ENCODE measurements around the gene FBXO10. TPM values are rescaled to one million over a fixed set of nuclear protein-coding genes. Genes with fewer than 3 reads are reported as not detected.
A peak's percentile ranks its signal among the peaks of the same experiment; 100 is the strongest.
"Not testable (repeated sequence)": the region's sequence is repeated elsewhere in the genome, so short reads cannot be mapped to it uniquely, and the experiment has no call there.

FBXO10 gene
- total RNA-seq, 1 donor from 2014 or later, result 18.5 TPM

- peaks cover 22% of the 10 kb centered on the region for H3K4me1 Mint-ChIP-seq (ENCODE audit: unreplicated experiment)
Observed at GRCh38 chr9:37485389-37486255, 90.6 kb downstream of the FBXO10 start, which contains the start of gene POLR1E. Gene POLR1E (plus strand): TSS chr9:37485948. CDS start chr9:37486048, 100 bp downstream.

GRCh38 chr9:37480759-37481158, 95.4 kb downstream of the FBXO10 start:
- no peak for TF ChIP-seq CTCF (conservative IDR thresholded peaks at IDR 0.05)
- H3K4me3 Mint-ChIP-seq, result no peak overlapping the region
- H3K36me3 Mint-ChIP-seq, result no peaks in the 10 kb centered on the region
- DNase-seq (ENCODE audit: extremely low spot score, unreplicated experiment), result no peak
- no peak overlapping the region for H3K27ac Mint-ChIP-seq
- H3K9me3 Mint-ChIP-seq, result no peaks in the 10 kb centered on the region
- peaks cover 11% of the 10 kb centered on the region for H3K27me3 Mint-ChIP-seq
- peaks cover 9% of the 10 kb centered on the region for H3K4me1 Mint-ChIP-seq (ENCODE audit: unreplicated experiment)

More at GRCh38 chr9:37485389-37486255, 90.6 kb downstream of the FBXO10 start, which contains the start of gene POLR1E:
- no peak for TF ChIP-seq CTCF (conservative IDR thresholded peaks at IDR 0.05)
- Mint-ChIP-seq H3K27ac (peak within 1 kb of the TSS; percentile 92), H3K36me3 (peaks cover 7% of the 10 kb centered on the region), H3K4me3 (peak within 1 kb of the TSS; percentile 97), H3K27me3 (no peaks in the 10 kb centered on the region), H3K9me3 (no peaks in the 10 kb centered on the region)
- DNase-seq (ENCODE audit: extremely low spot score, unreplicated experiment), result peak; percentile 96

GRCh38 chr9:37477987-37478619, 98.1 kb downstream of the FBXO10 start:
- not testable (repeated sequence) for DNase-seq (ENCODE audit: extremely low spot score, unreplicated experiment); H3K4me1 Mint-ChIP-seq (ENCODE audit: unreplicated experiment); H3K4me3 Mint-ChIP-seq; H3K9me3 Mint-ChIP-seq; H3K27ac Mint-ChIP-seq; H3K36me3 Mint-ChIP-seq
- H3K27me3 Mint-ChIP-seq, result peaks cover 11% of the 10 kb centered on the region

GRCh38 chr9:37477443-37477842, 98.7 kb downstream of the FBXO10 start:
- not testable (repeated sequence) for H3K4me1 Mint-ChIP-seq (ENCODE audit: unreplicated experiment); H3K27ac Mint-ChIP-seq; DNase-seq (ENCODE audit: extremely low spot score, unreplicated experiment); H3K9me3 Mint-ChIP-seq; H3K36me3 Mint-ChIP-seq; H3K4me3 Mint-ChIP-seq
- peaks cover 11% of the 10 kb centered on the region for H3K27me3 Mint-ChIP-seq

- DNase-seq (ENCODE audit: extremely low spot score, unreplicated experiment), result no peak
- Mint-ChIP-seq H3K9me3 (no peaks in the 10 kb centered on the region), H3K27ac (no peak overlapping the region), H3K36me3 (no peaks in the 10 kb centered on the region), H3K4me1 (ENCODE audit: unreplicated experiment) (peaks cover 8% of the 10 kb centered on the region), H3K27me3 (peaks cover 11% of the 10 kb centered on the region), H3K4me3 (no peak overlapping the region)
- no peak for TF ChIP-seq CTCF (conservative IDR thresholded peaks at IDR 0.05)
Observed at GRCh38 chr9:37476930-37477329, 99.2 kb downstream of the FBXO10 start.

- Mint-ChIP-seq H3K4me3 (no peak overlapping the region), H3K36me3 (no peaks in the 10 kb centered on the region), H3K4me1 (ENCODE audit: unreplicated experiment) (peaks cover 14% of the 10 kb centered on the region), H3K27ac (no peak overlapping the region), H3K27me3 (peaks cover 11% of the 10 kb centered on the region), H3K9me3 (no peaks in the 10 kb centered on the region)
- no peak for TF ChIP-seq CTCF (conservative IDR thresholded peaks at IDR 0.05)
- no peak for DNase-seq (ENCODE audit: extremely low spot score, unreplicated experiment)
Observed at GRCh38 chr9:37474438-37474837, 101.7 kb downstream of the FBXO10 start.

GRCh38 chr9:37473982-37474381, 102.2 kb downstream of the FBXO10 start:
- H3K36me3 Mint-ChIP-seq; H3K27ac Mint-ChIP-seq; H3K9me3 Mint-ChIP-seq; H3K4me3 Mint-ChIP-seq; DNase-seq (ENCODE audit: extremely low spot score, unreplicated experiment): not testable (repeated sequence)
- Mint-ChIP-seq H3K4me1 (ENCODE audit: unreplicated experiment) (peaks cover 14% of the 10 kb centered on the region), H3K27me3 (peaks cover 11% of the 10 kb centered on the region)
